Measurements from ENCODE around the gene NOVA2.
A peak's percentile ranks its signal among the peaks of the same experiment; 100 is the strongest.

Gene NOVA2

GRCh38 chr19:45960595-45961235 is 12.9 kb downstream of the NOVA2 start:
- DNase-seq: no peak

- DNase-seq: no peak
Measured at GRCh38 chr19:45959517-45960025, 14.1 kb downstream of the NOVA2 start.

- DNase-seq: no peak
Measured at GRCh38 chr19:45958769-45959516, 14.7 kb downstream of the NOVA2 start.

GRCh38 chr19:45958320-45958719 is 15.3 kb downstream of the NOVA2 start:
- DNase-seq: no peak

- no peak for DNase-seq
Measured at GRCh38 chr19:45955905-45956608, 17.6 kb downstream of the NOVA2 start.

- DNase-seq: no peak
Measured at GRCh38 chr19:45954156-45954555, 19.5 kb downstream of the NOVA2 start.

GRCh38 chr19:45953676-45954075 is 20.0 kb downstream of the NOVA2 start:
- no peak for DNase-seq

GRCh38 chr19:45952686-45953505 is 20.8 kb downstream of the NOVA2 start:
- DNase-seq: peak in 1 of 2 experiments; percentile 4

GRCh38 chr19:45952341-45952685 is 21.4 kb downstream of the NOVA2 start:
- no peak for DNase-seq

GRCh38 chr19:45947926-45948325 is 25.7 kb downstream of the NOVA2 start:
- no peak for DNase-seq

- no peak for DNase-seq
Measured at GRCh38 chr19:45940515-45940805, 33.2 kb downstream of the NOVA2 start.

- DNase-seq: no peak
Measured at GRCh38 chr19:45939792-45940514, 33.7 kb downstream of the NOVA2 start.

- DNase-seq: no peak
Measured at GRCh38 chr19:45938733-45939319, 34.8 kb downstream of the NOVA2 start.

GRCh38 chr19:45935267-45935666 is 38.4 kb downstream of the NOVA2 start:
- no peak for DNase-seq

- DNase-seq: no peak
Measured at GRCh38 chr19:45934551-45935230, 39.0 kb downstream of the NOVA2 start.

GRCh38 chr19:45933759-45934158 is 39.9 kb downstream of the NOVA2 start:
- no peak for DNase-seq

- DNase-seq: no peak
Measured at GRCh38 chr19:45931055-45931454, 42.6 kb downstream of the NOVA2 start.

GRCh38 chr19:45929247-45929646 is 44.4 kb downstream of the NOVA2 start:
- DNase-seq: no peak

- peak; percentile 77 to 82 for DNase-seq
Measured at GRCh38 chr19:45927565-45928261, 46.0 kb downstream of the NOVA2 start.

GRCh38 chr19:45924891-45925447 is 48.7 kb downstream of the NOVA2 start:
- DNase-seq: no peak
